GM19240 (cell line): ENCODE results near the gene URAD.
"Not testable (repeated sequence)": the region's sequence is repeated elsewhere in the genome, so short reads cannot be mapped to it uniquely, and the experiment has no call there.

Source experiments
- DNase-seq: peaks from one replicate; pipeline ENCODE4 v3.0.0; 2011; ENCODE audit warnings: low spot score; ENCODE audit not compliant: insufficient read length

URAD gene

GRCh38 chr13:27988520-27988919 is at the start of gene URAD:
Gene URAD (minus strand): TSS chr13:27988693. CDS start chr13:27988637, 56 bp downstream.
- DNase-seq, result no peak

GRCh38 chr13:28037399-28037798 is 48.9 kb upstream of the URAD start:
- no peak for DNase-seq

GRCh38 chr13:28035146-28035782 is 46.8 kb upstream of the URAD start:
- DNase-seq, result no peak

GRCh38 chr13:28033894-28034655 is 45.6 kb upstream of the URAD start:
- no peak for DNase-seq

GRCh38 chr13:28032438-28032837 is 43.9 kb upstream of the URAD start:
- DNase-seq, result not testable (repeated sequence)

- no peak for DNase-seq
Measured at GRCh38 chr13:28031896-28032288, 43.4 kb upstream of the URAD start.

- DNase-seq, result no peak
Measured at GRCh38 chr13:28031220-28031895, 42.9 kb upstream of the URAD start.

- DNase-seq, result no peak
Measured at GRCh38 chr13:28027607-28028364, 39.3 kb upstream of the URAD start.

- DNase-seq, result no peak
Measured at GRCh38 chr13:28027071-28027470, 38.6 kb upstream of the URAD start.

- no peak for DNase-seq
Measured at GRCh38 chr13:28026508-28026907, 38.0 kb upstream of the URAD start.

- no peak for DNase-seq
Measured at GRCh38 chr13:28022848-28023518, 34.5 kb upstream of the URAD start.

- no peak for DNase-seq
Measured at GRCh38 chr13:28014301-28014700, 25.8 kb upstream of the URAD start.

GRCh38 chr13:28013482-28013881 is 25.0 kb upstream of the URAD start:
- no peak for DNase-seq

- DNase-seq, result no peak
Measured at GRCh38 chr13:28012896-28013295, 24.4 kb upstream of the URAD start.

GRCh38 chr13:28012383-28012782 is 23.9 kb upstream of the URAD start:
- DNase-seq, result no peak

- no peak for DNase-seq
Measured at GRCh38 chr13:28010046-28010445, 21.6 kb upstream of the URAD start.

GRCh38 chr13:28005016-28005415 is 16.5 kb upstream of the URAD start:
- not testable (repeated sequence) for DNase-seq

GRCh38 chr13:28002886-28003698 is 14.6 kb upstream of the URAD start:
- DNase-seq, result no peak

GRCh38 chr13:28001837-28002473 is 13.5 kb upstream of the URAD start:
- DNase-seq, result no peak

- no peak for DNase-seq
Measured at GRCh38 chr13:28001049-28001448, 12.6 kb upstream of the URAD start.
